Measurements from ENCODE around the gene ERAL1.
"Not testable (repeated sequence)": the region's sequence is repeated elsewhere in the genome, so short reads cannot be mapped to it uniquely, and the experiment has no call there.

The ERAL1 gene

DNA sequence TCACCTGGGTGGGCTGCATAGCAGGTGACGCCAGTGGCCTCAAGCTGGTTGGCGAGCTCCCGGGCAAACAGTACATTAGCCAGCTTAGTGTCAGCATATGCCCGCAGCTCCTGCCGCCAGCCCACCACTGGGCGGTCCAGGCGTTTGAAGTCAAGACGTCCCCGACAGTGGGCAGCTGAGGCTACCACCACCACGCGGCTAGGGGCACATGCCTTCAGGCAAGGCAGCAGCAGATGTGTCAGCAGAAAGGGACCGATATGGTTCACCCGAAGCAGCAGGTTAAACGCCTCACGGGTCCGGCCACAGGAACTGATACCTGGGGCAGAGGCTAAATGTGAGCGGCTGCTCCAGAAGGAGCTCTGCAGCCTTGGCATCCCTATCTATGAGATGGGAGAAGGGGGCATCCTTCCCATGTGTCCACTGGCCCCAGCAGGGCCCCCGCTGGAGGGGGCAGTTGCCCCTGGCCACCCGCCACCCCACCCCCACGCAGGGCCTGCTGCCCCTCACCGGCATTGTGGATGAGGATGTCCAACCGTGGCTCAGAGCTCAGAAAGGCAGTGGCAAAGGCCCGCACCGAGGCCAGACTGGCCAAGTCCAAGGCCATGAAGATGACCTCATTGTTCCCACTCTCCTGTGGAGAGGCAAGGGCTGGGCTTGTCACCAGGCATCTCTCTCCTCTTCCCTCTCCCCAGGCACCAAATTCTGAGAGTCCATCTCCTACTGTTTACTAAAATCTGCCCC lies 46.3 kb downstream of the ERAL1 start:
- DNase-seq: no peak

DNA sequence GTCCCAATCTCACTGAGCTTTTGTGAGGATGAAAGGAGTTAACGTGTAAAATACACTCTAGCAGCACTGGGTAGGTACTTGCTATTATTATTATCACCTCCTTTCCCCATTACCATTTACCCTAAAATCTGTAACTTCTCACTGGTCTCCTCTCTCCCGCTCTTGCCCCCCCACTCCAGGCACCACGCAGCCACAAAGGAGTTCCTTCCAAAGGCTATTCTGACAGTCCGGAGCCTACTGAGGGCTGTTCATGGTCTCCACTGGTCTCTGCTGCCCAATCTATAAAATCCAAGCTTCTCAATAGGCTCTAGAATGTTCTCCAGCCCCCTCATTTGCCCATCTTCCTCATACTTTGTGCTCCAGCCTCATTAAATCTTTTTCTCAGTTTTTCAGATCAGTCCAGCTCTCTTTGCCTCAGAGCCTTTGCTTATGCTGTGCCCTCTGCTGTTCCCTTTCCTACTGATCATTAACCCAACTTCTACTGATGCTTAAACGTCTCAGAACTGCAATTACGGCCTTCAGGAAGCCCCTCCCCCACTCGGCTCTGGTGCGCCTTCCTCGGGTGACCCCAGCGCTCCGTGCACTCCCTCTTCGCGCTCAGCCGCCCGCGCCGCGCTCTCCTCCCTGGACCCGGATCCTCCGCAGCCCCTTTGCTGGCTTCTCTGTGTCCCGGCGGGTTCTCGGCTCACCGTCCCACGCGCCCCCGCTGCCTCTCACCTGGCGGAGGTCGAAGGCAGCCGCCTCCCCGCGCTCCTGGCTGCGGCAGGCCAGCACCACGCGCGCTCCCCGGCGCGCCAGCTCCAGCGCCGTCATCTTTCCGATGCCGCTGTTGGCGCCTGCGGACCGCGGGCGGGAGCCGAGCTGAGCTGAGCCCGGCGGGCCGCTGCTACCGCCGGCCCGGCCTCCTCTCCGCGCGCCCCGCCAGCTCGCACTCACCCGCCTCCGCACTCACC lies 47.3 kb downstream of the ERAL1 start:
- no peak for DNase-seq

DNA sequence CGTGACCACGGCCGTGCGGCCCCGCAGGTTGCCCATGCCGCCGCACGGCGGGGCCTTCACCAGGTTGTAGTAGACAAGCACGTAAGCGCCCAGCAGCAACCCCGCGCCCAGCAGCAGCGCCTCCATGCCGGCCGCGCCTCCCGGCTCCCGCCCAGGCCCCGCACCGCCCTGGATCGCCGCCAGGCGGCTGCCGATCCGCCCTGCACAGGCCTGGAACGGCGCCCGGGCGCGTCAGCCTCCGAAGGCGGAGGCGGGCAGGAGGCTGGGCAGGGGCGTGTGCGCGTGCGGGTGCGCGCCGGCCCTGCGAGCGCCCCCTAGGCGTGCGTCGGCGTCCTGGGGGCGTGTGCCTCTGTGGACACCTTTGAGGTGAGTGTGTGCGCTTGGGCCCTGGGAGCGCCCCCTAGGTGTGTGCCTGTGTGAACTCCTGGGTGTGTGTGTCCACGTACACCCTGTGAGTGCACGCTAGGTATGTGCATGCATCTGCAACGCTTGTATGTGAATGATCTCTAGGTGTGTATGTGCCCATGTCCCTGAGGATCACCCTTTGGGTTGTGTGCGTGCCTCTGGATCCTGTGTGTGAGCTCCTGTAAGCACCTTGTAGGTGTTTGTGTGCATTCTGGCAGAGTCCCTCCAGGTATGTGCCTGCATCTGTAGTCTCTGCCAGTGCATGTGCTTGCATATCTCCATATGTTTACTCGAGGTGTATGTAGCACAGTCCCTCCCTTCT lies 48.2 kb downstream of the ERAL1 start, which contains the start of gene DHRS13:
DHRS13 (minus strand) TSS at position 261 of the 727 bp plus-strand sequence; CDS start at position 126, 135 bp downstream.
- DNase-seq: peak; percentile 85

GRCh38 chr17:28903546-28903841 lies 48.7 kb downstream of the ERAL1 start:
- not testable (repeated sequence) for DNase-seq

DNA sequence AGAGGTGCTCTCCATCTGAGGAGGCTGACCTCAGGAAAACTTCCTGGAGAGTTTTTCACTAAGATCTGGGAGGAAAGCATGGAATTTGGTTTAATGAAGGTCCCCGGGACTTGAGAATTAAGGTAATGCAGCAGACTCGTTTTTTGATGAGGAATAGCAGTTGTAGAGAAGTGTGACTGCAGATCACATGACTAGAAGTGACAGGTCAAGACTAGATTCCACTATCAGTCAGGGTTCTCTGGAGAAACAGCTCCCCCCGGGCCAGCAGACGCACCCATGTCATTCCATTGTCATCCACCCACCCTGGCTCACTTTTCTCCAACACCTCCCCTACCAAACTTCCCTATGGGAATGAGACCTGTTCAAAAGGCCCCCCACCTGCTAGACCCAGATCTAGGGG lies 50.0 kb downstream of the ERAL1 start:
- no peak for DNase-seq

- DNase-seq: no peak
These were observed 51.5 kb downstream of the ERAL1 start for GRCh38 chr17:28906276-28906675.

DNA sequence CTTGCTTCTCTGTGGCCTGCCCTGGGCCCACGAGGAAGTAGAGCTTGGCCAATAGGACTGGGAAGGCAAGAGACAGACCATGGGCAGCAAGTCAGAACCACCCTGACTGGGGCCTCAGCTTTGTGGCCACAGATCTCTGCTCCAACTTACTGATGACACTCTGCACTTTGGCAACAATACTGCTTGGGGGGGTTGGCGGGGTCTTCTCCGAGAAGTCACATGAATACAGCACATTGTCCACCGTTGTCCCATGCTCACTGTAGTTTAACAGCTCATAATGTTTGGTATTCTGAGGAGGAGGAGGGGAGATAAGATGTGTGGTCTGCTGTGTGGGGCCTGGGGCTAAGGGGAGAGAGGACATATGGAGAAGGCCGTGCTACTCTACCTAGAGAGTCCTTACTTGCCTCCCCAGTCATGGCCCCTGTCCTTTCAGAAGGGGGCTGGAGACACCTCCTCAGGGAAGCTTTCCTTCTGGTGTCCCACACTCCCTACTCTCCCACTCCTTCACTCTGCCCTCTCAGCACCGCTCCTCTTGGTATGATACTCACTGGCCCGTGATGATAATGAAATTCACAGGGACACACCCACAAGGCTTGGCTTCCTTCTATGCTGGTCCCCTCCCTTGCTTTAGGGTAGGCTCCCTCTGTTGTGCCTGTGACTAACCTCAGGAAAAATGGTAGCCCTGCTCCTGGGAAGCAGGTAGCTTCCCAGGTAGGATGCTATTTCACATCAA lies 52.1 kb downstream of the ERAL1 start:
- no peak for DNase-seq

DNA sequence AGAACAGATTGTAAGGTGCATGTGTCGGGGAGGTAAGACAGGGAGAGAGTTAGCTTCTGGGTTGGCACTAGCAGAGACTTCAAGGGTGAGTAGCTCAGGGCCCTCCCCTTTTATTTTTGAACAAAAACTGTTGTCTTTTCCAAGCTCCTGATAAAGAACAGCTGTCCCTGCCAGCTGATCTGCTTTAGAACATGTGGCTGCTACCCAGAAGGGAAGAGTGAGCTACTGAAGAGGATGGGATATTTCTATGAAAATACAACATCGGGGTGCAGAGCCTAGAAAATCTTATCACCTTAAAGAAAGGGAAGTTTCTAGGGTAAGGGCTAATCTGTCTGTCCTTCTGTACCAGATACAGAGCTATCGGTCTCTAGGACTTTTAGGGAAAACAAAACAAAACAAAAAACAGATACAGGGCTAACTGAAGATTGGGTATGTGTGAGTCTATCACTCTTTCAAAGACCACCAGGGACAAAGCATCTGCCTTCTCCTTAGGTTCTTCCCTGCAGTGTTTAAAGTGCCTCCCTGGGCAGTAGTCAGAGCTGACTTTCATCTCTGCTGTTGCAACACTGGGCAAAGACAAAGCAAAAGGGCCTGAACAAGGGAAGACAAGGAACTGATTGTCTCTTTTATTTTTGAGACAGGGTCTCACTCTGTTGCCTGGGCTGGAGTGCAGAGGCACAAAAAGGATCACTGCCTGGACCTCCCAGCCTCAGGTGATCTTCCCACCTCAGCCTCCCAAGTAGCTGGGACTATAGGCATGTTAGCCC lies 53.1 kb downstream of the ERAL1 start:
- DNase-seq: no peak

- DNase-seq: peak; percentile 56
These were observed 53.9 kb downstream of the ERAL1 start for GRCh38 chr17:28908640-28909167.

- no peak for DNase-seq
These were observed 55.7 kb downstream of the ERAL1 start for GRCh38 chr17:28910534-28910933.
